Dermis microvascular lymphatic vessel endothelial cell (primary cell): Measurements from ENCODE around the gene RPS6KL1. TPM values are rescaled to one million over a fixed set of nuclear protein-coding genes. Genes with fewer than 3 reads are reported as not detected.

Source experiments
- DNase-seq, 2 donors: peaks; one replicate each; pipeline versions ENCODE4 v3.0.0 to v3.0.0-alpha.2; 2010; ENCODE audit warnings: low read depth in 2 of 2
- total RNA-seq: library from RNA; depleted of rRNA; stranded (reverse); fragments of >200 nt; gene quantifications from 2 replicates; pipeline ENCODE4 v1.2.1, GENCODE V29; 2014

Gene RPS6KL1
- total RNA-seq, 1 donor from 2014 or later, result 5.6 TPM

- no peak for DNase-seq
These were observed 29.2 kb upstream of the RPS6KL1 start for GRCh38 chr14:74952180-74952665.

GRCh38 chr14:74951443-74952179 lies 28.6 kb upstream of the RPS6KL1 start:
- no peak for DNase-seq

GRCh38 chr14:74950795-74951442 lies 27.9 kb upstream of the RPS6KL1 start:
- DNase-seq, result no peak

- no peak for DNase-seq
These were observed 27.0 kb upstream of the RPS6KL1 start for GRCh38 chr14:74949859-74950573.

DNA sequence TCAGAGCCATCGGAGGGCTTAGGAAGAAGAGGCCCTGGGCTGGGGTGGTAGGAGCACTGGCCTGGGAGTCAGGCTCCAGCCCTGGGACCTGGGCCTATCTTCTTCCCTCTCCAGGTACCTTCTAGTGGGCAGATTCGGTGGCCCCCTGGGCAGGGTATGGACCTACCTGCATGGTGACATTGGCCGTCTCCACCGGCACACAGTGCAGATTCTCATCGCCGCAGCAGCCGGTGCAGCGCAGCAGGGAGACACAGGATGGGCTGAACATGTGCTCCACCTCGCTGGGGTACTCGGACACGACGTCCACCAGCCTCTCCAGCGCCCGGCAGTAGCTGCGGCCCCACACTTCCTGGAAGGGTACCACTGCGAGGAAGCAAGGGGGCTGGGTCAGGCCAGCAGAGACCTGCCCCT lies 26.1 kb upstream of the RPS6KL1 start:
- no peak for DNase-seq

- no peak for DNase-seq
These were observed 25.4 kb upstream of the RPS6KL1 start for GRCh38 chr14:74948228-74949175.

DNA sequence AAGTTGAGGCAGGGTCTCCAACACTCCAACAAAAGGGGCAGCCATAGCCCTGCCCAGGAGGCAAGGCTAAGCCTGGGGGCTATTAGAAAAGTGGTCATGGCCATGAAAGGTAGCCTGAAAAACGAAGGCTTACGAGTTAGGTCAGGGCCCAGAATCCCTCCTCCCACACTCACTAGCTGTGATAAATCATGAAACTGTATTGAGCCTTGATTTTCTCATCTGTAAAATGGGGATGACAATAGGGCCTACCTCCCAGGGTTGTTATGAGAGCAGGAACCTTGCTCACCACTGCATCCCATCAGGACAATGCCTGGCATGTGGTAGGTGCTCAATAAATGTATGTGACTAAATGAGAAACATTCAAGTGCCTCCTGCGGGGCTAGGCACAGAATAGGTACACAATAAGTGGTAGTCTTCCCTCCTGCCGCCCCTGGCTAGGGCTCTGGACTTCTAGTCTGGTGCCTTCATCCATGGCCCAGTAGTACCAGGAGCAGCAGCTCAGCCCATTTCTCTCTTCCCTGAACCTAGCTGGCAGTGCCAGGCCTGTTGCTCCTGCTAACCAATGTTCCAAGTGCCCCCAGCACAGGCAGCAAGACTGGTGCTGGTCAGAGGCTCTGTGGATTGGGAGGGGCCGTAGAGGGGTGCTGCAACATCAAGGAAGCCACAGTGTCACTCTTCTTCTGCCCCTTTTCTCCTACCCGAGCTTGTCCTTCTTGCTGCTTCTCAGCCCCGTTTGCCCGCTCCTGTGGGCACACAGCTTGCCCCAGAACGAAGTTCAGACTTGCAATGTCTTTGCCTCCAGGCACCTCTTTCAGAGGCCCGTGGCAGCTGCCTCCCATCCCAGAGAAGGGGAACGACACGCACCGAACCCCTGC lies 24.5 kb upstream of the RPS6KL1 start:
- DNase-seq, result no peak

GRCh38 chr14:74946659-74947281 lies 23.7 kb upstream of the RPS6KL1 start:
- peak in 1 of 2 donors; percentile 29 for DNase-seq

DNA sequence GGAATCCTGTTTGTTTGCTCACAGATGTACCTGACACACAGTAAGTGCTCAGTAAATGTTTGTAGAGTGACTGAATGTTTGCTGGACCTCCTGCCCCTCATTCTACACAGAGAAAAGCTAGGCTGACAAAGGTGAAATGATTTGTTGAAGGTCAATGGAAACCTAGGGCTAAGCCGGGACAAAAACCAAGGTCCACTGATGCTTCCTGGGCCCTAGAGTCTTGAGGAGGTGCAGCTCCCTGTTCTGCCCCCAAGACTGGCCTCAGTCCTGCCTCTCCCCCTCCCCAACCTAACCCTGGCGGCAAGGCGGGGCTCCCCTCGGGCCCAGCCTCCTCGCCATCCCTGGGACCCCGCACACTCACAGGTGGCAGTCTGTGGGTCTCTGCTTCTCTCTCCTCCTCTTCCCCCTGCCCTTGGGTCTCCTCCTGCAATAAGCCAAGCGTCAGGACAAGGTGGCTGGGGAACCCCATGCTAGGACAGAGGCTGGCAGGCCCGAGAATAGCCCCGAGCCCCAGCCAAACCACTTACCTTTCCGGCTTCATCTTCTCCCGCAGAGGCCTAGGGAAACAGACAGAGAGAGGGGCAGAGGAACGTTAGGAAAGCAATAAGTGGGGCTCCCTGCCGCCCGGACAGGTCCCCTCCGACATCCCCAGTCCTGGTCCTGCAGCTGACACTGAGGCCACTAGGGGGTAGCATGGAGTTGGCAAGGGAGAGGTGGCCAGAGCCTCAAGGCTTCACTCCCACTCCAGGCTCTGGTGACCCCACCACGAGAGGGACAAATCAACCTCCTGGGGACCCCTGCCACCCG lies 23.0 kb upstream of the RPS6KL1 start:
- peak; percentile 43 to 73 for DNase-seq

- DNase-seq, result peak in 1 of 2 donors; percentile 43
These were observed 22.3 kb upstream of the RPS6KL1 start for GRCh38 chr14:74945261-74945851.

- DNase-seq, result no peak
These were observed 19.5 kb upstream of the RPS6KL1 start for GRCh38 chr14:74942608-74943007.

- no peak for DNase-seq
These were observed 19.1 kb upstream of the RPS6KL1 start for GRCh38 chr14:74942181-74942580.

- DNase-seq, result peak; percentile 16 to 60
These were observed 18.6 kb upstream of the RPS6KL1 start for GRCh38 chr14:74941676-74942097.

DNA sequence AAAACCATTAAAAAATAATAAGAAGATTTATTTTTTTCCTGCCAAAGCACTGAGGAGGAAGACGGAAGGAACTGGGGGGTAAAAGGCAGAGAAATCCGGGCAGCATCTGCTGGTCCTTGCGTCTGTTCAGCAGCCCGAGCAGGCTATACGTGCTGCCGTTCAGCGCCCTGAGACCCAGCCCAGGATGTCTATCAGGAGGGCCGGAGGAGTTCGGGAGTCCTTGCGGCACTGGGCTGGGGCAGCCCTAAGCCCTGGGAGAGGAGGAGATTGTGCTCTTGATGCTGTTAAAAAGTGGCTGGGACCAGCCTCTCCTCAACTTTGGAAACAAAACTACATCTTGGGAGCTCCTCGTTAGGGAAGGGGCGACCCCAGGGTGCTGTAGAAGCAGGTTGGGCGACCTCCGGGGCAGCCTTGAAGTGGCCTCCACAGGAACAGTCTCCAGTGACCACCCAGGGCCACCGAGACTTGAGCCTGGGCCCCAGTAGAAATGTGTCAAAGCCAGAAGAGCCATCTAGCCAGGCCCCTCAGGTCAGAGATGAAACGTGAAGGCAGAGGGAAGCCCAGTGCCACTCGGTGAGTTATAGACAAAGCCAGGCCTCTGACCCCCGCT lies 18.0 kb upstream of the RPS6KL1 start:
- no peak for DNase-seq

- DNase-seq, result no peak
These were observed 15.8 kb upstream of the RPS6KL1 start for GRCh38 chr14:74938531-74939495.

GRCh38 chr14:74937171-74937570 lies 14.1 kb upstream of the RPS6KL1 start:
- no peak for DNase-seq

GRCh38 chr14:74936731-74937130 lies 13.7 kb upstream of the RPS6KL1 start:
- DNase-seq, result no peak
